GM19238 (cell line): Measurements from ENCODE around the gene BRPF1.
A peak's percentile ranks its signal among the peaks of the same experiment; 100 is the strongest.

Source experiments
- DNase-seq: peaks from one replicate; pipeline ENCODE4 v3.0.0; 2011; ENCODE audit warnings: low spot score; ENCODE audit not compliant: insufficient read length

The BRPF1 gene

GRCh38 chr3:9786209-9786739 is 54.7 kb downstream of the BRPF1 start:
- DNase-seq = no peak

GRCh38 chr3:9786825-9787669 is 55.5 kb downstream of the BRPF1 start:
- no peak for DNase-seq

GRCh38 chr3:9787714-9788113 is 56.2 kb downstream of the BRPF1 start:
- no peak for DNase-seq

GRCh38 chr3:9791127-9791526 is 59.6 kb downstream of the BRPF1 start:
- no peak for DNase-seq

- DNase-seq = no peak
These were observed 60.4 kb downstream of the BRPF1 start for GRCh38 chr3:9791790-9792404.

- DNase-seq = peak; percentile 82
These were observed 61.0 kb downstream of the BRPF1 start, which contains the start of the genes ARPC4 and TADA3 for GRCh38 chr3:9792405-9793160. ARPC4 (plus strand) TSS chr3:9793082; CDS start chr3:9793122, 40 bp downstream. TADA3 (minus strand) TSS chr3:9792473; CDS start chr3:9791466, 1,007 bp downstream.

DNA sequence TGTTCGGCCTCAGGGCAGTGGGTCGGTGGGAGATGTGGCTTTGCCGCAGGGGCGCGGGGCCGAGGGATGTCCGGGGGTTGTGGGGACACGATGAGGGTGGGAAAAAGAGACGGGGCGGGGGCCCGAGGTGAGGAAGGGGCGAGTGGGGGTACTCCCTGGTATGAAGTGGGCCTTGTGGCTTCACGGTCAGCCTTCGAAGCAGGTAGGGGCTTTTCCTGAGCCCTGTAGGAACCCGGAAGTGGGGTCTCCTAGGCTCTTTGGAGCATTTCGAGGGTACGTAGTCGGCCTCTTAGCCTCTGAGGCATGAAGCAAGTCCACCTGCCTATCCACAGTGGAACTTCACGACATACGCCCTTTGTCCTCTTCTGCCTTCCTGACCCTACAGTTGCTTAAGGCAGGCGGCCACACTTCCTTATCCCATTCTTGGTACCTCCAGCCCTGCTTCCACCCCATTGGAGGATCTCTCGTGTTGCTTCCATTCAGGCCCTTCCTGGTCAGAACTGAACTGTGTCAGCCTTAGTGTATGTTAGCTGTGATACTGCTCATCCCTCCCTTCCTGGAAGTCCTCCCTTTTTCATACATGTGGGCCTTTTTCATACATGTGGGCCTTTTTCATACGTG is 61.7 kb downstream of the BRPF1 start:
- DNase-seq = no peak

- no peak for DNase-seq
These were observed 62.9 kb downstream of the BRPF1 start for GRCh38 chr3:9794400-9794799.

GRCh38 chr3:9795207-9795606 is 63.7 kb downstream of the BRPF1 start:
- no peak for DNase-seq

DNA sequence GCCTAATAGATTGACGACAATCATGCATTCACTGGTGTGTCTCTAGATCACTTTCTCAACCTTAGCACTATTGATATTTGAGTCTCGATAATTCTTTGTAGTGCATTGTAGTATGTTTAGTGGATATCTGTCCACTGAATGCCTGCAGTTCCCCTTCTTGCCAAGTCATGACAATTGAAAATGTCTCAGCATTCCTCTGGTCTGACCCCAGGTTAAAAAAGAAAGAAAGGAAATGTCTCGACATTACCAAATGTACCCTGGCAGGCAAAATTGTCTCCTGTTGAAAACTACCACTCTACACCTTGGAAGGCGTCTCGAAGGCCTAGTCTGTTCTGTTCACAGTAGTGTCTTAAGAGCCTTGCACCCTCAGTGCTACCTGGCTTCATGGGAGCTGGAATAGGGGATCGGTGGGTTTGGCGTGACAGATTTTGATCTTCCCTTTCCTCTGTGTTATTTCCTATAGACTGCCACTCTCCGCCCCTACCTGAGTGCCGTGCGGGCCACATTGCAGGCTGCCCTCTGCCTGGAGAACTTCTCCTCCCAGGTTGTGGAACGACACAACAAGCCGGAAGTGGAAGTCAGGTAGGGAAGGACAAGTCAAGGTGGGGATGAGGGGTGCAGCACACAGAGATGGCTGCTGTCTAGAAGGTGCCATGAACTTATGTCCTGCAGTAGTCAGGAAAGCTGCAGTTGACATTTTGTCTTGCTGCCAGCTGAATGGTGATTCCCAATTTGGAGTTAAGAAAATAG is 65.8 kb downstream of the BRPF1 start:
- no peak for DNase-seq
